PC-9 (cell line): ENCODE data around the gene TULP4.

Experiments used
- EZH2 ChIP-seq: fragments of 200-600 bp; sonication (generic); IDR thresholded peaks from 2 replicates; pipeline ENCODE4 v1.8.0; 2017; ENCODE audit warnings: antibody characterized with exemption, low read depth
- TF ChIP-seq, protein P1 (sequence below): fragments of 200-600 bp; sonication (generic); conservative IDR thresholded peaks from 2 replicates; pipeline ENCODE4 v1.6.1; 2017; ENCODE audit warnings: mixed run types, antibody characterized with exemption, mild to moderate bottlenecking, moderate library complexity

DNA sequence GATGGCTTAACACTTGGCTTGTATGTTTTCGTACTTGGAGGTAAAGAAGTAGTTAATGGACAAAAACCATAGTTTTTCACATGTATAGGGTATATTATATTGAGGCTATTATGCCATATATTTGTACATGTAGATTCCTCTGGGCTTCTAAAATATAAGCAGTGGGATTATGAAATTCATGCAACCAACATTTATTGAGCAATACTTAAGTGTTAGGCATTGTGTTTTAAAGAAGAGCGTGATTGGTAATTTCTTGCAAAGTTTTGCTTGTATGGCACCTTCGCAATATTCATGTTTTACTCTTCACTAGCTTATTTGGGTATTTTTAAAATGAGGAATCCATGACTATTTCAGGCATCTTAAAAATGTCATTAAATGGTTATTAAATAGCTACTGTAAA lies 2.5 kb downstream of the TULP4 start:
- TF ChIP-seq, protein P1, sequence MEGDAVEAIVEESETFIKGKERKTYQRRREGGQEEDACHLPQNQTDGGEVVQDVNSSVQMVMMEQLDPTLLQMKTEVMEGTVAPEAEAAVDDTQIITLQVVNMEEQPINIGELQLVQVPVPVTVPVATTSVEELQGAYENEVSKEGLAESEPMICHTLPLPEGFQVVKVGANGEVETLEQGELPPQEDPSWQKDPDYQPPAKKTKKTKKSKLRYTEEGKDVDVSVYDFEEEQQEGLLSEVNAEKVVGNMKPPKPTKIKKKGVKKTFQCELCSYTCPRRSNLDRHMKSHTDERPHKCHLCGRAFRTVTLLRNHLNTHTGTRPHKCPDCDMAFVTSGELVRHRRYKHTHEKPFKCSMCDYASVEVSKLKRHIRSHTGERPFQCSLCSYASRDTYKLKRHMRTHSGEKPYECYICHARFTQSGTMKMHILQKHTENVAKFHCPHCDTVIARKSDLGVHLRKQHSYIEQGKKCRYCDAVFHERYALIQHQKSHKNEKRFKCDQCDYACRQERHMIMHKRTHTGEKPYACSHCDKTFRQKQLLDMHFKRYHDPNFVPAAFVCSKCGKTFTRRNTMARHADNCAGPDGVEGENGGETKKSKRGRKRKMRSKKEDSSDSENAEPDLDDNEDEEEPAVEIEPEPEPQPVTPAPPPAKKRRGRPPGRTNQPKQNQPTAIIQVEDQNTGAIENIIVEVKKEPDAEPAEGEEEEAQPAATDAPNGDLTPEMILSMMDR: no peak
- TF ChIP-seq EZH2: no peak
